HCEC 1CT (cell line): ENCODE results near the gene NBEAL2.

Experiments used
- DNase-seq: peaks from one replicate; pipeline ENCODE4 v3.0.0-alpha.2; 2017

Gene NBEAL2

GRCh38 chr3:46943237-46944187 lies 36.0 kb upstream of the NBEAL2 start:
- no peak for DNase-seq

GRCh38 chr3:46944191-46944590 lies 35.3 kb upstream of the NBEAL2 start:
- no peak for DNase-seq

DNA sequence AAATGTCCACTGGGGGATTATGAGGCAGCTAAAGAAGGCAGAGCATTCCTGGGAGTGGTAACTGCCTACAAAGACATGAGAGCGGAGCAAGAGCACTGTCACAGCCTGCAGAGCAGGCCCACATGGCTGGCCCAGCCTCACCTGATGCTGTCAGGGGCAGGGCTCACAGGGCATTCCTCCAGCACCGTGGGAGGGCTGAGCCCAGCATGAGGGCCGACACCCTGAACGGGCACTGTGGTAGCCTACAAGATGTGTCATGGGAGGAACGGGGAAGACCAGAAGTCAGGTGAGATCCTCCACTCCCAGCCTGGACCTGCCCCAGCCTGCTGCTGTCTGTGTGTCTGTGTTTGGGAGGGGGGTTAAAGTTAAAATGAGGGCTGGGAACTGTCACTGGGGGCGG lies 33.0 kb upstream of the NBEAL2 start:
- DNase-seq: no peak

DNA sequence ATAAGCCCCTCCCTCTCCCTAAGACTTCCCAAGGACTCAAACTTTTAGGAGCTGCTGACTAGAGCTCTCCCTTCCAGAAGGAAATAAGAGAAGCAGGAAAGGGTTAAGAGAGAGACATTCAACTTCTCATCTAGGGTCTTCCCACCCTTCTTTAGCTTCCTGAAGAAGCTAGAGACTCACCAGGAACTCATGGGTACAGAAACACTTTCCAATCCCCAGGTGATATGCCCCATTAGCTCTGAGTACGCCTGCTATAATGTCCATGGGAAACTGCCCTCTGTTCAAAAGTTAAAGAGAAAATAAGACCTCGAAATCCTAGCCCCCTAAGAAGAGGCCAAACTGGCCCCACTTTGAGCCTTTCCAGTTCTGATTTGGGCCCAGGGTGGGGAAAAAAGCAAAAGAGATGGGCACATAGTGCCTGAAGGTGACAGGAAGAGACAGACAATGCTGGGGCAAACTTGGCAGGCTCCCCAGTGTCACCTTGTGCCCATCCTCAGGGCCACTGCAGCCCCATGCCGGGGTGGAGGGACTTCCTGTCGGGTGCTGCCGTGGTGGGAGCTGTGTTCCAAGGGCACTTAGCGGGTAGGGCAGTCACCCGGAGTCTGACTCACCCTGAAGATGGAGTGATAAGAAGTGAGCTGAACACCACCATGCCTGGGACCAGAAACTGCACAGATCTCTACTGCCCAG lies 32.5 kb upstream of the NBEAL2 start:
- DNase-seq: no peak

DNA sequence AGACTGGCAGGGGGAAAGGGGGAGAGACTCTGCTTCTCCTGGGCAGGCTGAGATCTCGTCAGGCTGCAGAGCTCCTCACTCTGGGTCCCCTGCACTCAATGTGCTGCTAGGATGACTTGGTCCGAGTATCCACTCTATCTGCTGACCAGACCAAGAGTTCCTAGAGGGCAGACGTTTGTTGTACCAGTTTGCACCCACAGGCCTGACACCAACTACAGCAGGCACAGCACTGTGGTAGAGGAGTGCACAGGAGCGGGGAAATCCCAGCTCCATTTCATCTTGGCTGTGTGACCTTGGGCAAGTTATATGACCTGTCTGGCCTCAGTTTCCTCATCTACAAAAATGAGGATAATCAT lies 31.9 kb upstream of the NBEAL2 start:
- no peak for DNase-seq

- DNase-seq: no peak
Observed at GRCh38 chr3:46947981-46948791, 31.3 kb upstream of the NBEAL2 start.

- DNase-seq: no peak
Observed at GRCh38 chr3:46948830-46949671, 30.4 kb upstream of the NBEAL2 start.

GRCh38 chr3:46950177-46950576 lies 29.3 kb upstream of the NBEAL2 start:
- DNase-seq: no peak

DNA sequence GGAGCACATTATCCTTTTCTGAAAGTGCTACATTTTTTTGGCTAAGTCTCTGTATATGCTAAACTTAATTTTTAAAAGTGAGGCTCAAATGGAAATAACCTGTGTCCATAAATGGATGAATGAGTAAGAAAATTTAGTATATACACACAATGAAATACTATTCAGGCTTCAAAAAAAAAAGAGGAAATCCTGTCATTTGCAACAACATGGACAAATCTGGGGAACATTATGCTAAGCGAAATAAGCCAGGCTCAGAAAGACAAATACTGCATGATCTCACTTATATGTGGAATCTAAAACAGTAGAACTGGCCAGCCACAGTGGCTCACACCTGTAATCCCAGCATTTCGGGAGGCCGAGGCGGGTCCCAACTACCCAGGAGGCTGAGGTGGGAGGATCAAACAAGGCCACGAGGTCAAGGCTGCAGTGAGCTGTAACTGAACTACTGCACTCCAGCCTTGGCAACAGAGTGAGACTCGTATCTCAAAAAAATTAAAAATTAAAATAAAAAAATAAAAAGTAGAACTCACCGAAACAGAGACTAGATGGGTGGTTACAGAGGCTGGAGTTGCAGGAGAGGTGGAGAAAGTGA lies 28.7 kb upstream of the NBEAL2 start:
- DNase-seq: no peak

- no peak for DNase-seq
Observed at GRCh38 chr3:46952813-46953212, 26.7 kb upstream of the NBEAL2 start.

- DNase-seq: no peak
Observed at GRCh38 chr3:46953234-46954010, 26.0 kb upstream of the NBEAL2 start.

- DNase-seq: no peak
Observed at GRCh38 chr3:46954178-46954577, 25.3 kb upstream of the NBEAL2 start.

DNA sequence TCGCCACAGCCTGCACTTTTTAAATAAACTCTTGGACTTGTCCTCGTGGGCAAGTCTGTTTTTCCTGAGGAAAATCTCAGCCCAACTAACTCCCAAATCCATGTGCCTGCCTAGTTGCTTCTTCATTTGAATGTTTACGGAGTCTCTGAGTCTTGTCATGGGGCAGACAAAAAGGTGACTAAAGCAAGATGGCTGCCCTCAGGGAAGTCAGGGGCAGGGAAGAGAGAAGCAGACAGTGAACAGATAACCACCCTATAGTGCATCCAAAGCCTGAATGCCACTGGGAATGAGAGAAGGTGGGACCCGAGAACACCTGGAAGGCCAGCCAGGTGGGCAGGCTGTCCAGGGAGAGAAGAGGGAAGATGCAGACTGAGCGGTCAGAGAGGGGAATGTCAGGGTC lies 24.3 kb upstream of the NBEAL2 start:
- DNase-seq: no peak

- no peak for DNase-seq
Observed at GRCh38 chr3:46955801-46956259, 23.6 kb upstream of the NBEAL2 start.

DNA sequence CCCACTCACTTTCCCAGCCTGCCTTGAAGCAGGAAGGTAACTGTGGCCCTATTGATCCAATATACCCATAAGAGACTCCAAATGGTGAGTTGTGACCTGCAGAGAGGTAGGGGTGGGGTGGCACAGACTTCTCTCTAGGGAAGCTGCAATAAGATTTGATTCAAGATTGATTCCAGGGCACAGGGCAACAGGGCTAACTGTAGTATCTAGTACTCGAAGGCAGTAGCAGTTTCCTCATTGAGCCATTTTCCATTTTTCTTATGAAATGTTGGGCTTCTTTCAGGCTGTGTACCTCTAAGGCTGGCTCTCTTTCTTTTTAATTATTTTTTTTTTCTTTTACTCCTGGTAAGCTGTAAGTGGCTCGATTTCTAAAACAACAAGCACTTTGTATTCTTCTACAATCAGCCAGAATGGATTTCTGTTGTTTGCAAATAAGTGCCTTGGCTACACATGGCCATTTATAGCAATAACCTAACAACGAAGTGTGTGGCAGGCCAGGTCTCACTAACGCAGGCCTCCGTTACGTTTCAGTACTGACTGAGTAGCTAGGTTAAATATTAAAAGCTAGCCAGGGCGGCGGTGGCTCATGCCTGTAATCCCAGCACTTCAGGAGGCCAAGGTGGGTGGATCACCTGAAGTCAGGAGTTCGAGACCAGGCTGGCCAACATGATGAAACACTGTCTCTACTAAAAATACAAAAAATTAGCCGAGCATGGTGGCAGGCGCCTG lies 22.2 kb upstream of the NBEAL2 start:
- DNase-seq: no peak

DNA sequence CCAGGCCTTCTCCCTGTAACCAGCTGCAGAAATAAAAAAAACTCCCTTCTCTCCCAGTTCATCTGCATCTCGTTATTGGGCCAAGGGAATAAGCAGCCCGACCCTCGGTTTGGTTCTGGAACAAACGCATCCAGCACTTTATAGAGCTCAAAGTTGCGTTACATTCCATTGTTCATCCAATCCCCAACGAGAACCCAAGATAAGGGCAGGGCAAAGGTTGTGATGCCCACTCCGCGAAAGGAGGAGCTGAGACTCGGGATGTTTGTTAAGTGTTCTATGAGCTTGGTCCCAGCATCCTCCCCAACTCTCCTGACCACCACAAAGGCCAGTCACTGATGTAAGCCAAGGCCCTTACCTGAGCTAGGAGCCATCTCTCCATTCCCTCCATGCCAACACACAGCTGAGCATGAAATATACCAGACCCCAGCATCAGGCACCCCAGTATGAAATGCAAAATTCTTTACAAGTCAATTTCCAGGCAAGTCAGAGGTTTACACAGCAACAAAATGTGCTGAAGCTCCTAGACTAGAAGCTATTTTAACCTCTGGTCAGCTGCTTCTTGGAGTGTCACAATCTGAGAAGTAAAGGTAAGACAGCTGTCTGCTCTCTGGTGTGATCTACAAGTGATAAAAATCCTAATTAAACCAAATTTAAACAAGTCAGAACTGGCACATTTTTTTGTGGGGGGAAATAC lies 20.9 kb upstream of the NBEAL2 start:
- DNase-seq: no peak

- no peak for DNase-seq
Observed at GRCh38 chr3:46959161-46959511, 20.3 kb upstream of the NBEAL2 start.

- DNase-seq: no peak
Observed at GRCh38 chr3:46960081-46960701, 19.3 kb upstream of the NBEAL2 start.

GRCh38 chr3:46960835-46961234 lies 18.6 kb upstream of the NBEAL2 start:
- no peak for DNase-seq
